Endothelial cell of umbilical vein (primary cell): ENCODE measurements around the gene NAP1L5. TPM values are rescaled to one million over a fixed set of nuclear protein-coding genes. Genes with fewer than 3 reads are reported as not detected.

ENCODE experiments used
- BruUV-seq: library from RNA; stranded (reverse); fragments of 400-500 nt; replicated peaks from 2 replicates; lab custom pipeline; 2021; lab: Mats Ljungman, UMichigan
- CTCF ChIA-PET: fragments of 300-600, 350-600 bp; sonication (Branson Sonifier 250); formaldehyde crosslinking; loops from one replicate; lab custom pipeline; 2021; ENCODE audit warnings: antibody characterized with exemption, inconsistent platforms; lab: Charles Lee
- POLR2A ChIA-PET: fragments of 300-600, 350-600 bp; sonication (Branson Sonifier 250); formaldehyde crosslinking; loops from one replicate; lab custom pipeline; 2021; ENCODE audit warnings: antibody characterized with exemption, inconsistent platforms; lab: Charles Lee
- DNase-seq: peaks from one replicate; pipeline ENCODE4 v3.0.0-alpha.2; 2011; ENCODE audit warnings: low read depth, low spot score
- FAIRE-seq: peaks from 2 replicates; lab custom pipeline; 2011; peaks lifted over from hg19 to GRCh38; lab: Jason Lieb, UNC
- H2AFZ ChIP-seq: 2 replicates; pipeline ENCODE4 v1.6.0; 2012; ENCODE audit warnings: low read depth, low read length, control low read depth, inconsistent platforms
- H3K27ac ChIP-seq: 2 replicates; pipeline ENCODE4 v1.5.1; 2011; ENCODE audit warnings: low read depth, mild to moderate bottlenecking, control low read depth, low read length, moderate library complexity; ENCODE audit not compliant: insufficient read depth
- H3K27me3 ChIP-seq, 2 experiments: 2 replicates each; pipeline versions ENCODE4 v1.6.0 to v1.6.1; 2011; ENCODE audit warnings: low read length in 2 of 2, mixed read lengths in 1 of 2; ENCODE audit not compliant: control insufficient read depth in 2 of 2, insufficient read depth in 2 of 2
- H3K36me3 ChIP-seq, 2 experiments: 2 replicates in 1 of 2; 3 replicates in 1 of 2; pipeline ENCODE4 v1.5.1; 2011; ENCODE audit warnings: low read length in 2 of 2, mild to moderate bottlenecking in 1 of 2, moderate library complexity in 1 of 2; ENCODE audit not compliant: control insufficient read depth in 2 of 2, insufficient read depth in 2 of 2; ENCODE audit errors: extremely low read depth in 1 of 2
- H3K4me1 ChIP-seq: 3 replicates; pipeline ENCODE4 v1.5.1; 2011; ENCODE audit warnings: mild to moderate bottlenecking, low read length; ENCODE audit not compliant: control insufficient read depth, insufficient read depth; ENCODE audit errors: extremely low read depth
- H3K4me2 ChIP-seq: 2 replicates; pipeline ENCODE4 v1.6.1; 2011; ENCODE audit warnings: low read length, control low read depth, mixed read lengths; ENCODE audit not compliant: insufficient read depth
- H3K4me3 ChIP-seq, 3 experiments: fragments of 200-600 bp in 1 of 3; sonication (generic), shearing (Covaris generic) in 1 of 3; replicated peaks in 1 of 3; 2 replicates each; pipeline ENCODE4 v1.5.1; 2011 to 2016; ENCODE audit warnings: control low read depth in 3 of 3, low read length in 3 of 3, mild to moderate bottlenecking in 2 of 3, inconsistent platforms in 1 of 3, low read depth in 1 of 3, moderate library complexity in 1 of 3; ENCODE audit not compliant: insufficient read depth in 1 of 3
- H3K79me2 ChIP-seq: 2 replicates; pipeline ENCODE4 v1.6.0; 2012; ENCODE audit warnings: low read length, inconsistent platforms; ENCODE audit not compliant: control insufficient read depth, insufficient read depth
- H3K9ac ChIP-seq: replicated peaks from 2 replicates; pipeline ENCODE3; 2011; ENCODE audit warnings: low read length, control low read depth; ENCODE audit not compliant: insufficient read depth; ENCODE audit errors: extremely low read depth
- H3K9me1 ChIP-seq: replicated peaks from 3 replicates; pipeline ENCODE4 v1.6.0; 2011; ENCODE audit warnings: mild to moderate bottlenecking, low read length; ENCODE audit not compliant: control insufficient read depth, insufficient read depth; ENCODE audit errors: extremely low read depth
- H3K9me3 ChIP-seq: replicated peaks from 2 replicates; pipeline ENCODE4 v1.5.1; 2012; ENCODE audit warnings: low read length, inconsistent platforms; ENCODE audit not compliant: control insufficient read depth, insufficient read depth
- H4K20me1 ChIP-seq: replicated peaks from 2 replicates; pipeline ENCODE3; 2011; ENCODE audit warnings: mild to moderate bottlenecking, low read length; ENCODE audit not compliant: control insufficient read depth, insufficient read depth; ENCODE audit errors: extremely low read depth
- CTCF ChIP-seq, 2 donors: IDR thresholded peaks; 1 replicate in 1 of 2; 2 replicates in 1 of 2; pipeline ENCODE4 v1.5.1; 2011; ENCODE audit warnings: low read length in 2 of 2, mild to moderate bottlenecking in 2 of 2, moderate library complexity in 2 of 2, control low read depth in 1 of 2, inconsistent platforms in 1 of 2, low read depth in 1 of 2; ENCODE audit not compliant: insufficient read depth in 1 of 2; ENCODE audit errors: extremely low read depth in 1 of 2
- EZH2 ChIP-seq: IDR thresholded peaks from 2 replicates; pipeline ENCODE4 v1.6.1; 2012; ENCODE audit warnings: borderline replicate concordance, low read depth, mild to moderate bottlenecking, moderate library complexity, low read length, inconsistent platforms; ENCODE audit not compliant: severe bottlenecking
- FOS ChIP-seq: IDR thresholded peaks from 2 replicates; pipeline ENCODE4 v1.6.1; 2011; ENCODE audit warnings: mild to moderate bottlenecking, low read length, moderate library complexity, borderline replicate concordance; ENCODE audit not compliant: insufficient read depth
- GATA2 ChIP-seq: IDR thresholded peaks from 2 replicates; pipeline ENCODE4 v1.7.0; 2011; ENCODE audit warnings: low read depth, mild to moderate bottlenecking, moderate library complexity, mixed read lengths, low read length; ENCODE audit not compliant: insufficient read length, insufficient read depth
- JUN ChIP-seq: IDR thresholded peaks from 2 replicates; pipeline ENCODE4 v1.6.1; 2011; ENCODE audit warnings: borderline replicate concordance, low read depth; ENCODE audit not compliant: insufficient read length, insufficient read depth
- MAX ChIP-seq: IDR thresholded peaks from 2 replicates; pipeline ENCODE4 v1.6.1; 2011; ENCODE audit not compliant: insufficient read depth, insufficient read length
- MYC ChIP-seq: IDR thresholded peaks from one replicate; pipeline ENCODE4 v1.6.1; 2011; ENCODE audit warnings: mild to moderate bottlenecking, low read depth, low read length
- POLR2A ChIP-seq: IDR thresholded peaks from 2 replicates; pipeline ENCODE4 v1.6.1; 2012; ENCODE audit warnings: low read depth, mild to moderate bottlenecking, control low read depth, low read length
- POLR2AphosphoS5 ChIP-seq: IDR thresholded peaks from 2 replicates; pipeline ENCODE4 v1.6.1; 2012; ENCODE audit warnings: low read depth, mild to moderate bottlenecking, control low read depth, low read length, moderate library complexity; ENCODE audit not compliant: insufficient read depth
- dilution Hi-C: fragments of 300-500 bp; cut with MboI; formaldehyde crosslinking; loops from one replicate; pipeline ENCODE4 v1.15.0; 2019; ENCODE audit warnings: low sequenced_read_pairs; ENCODE audit not compliant: extremely low pct_ligation_motif_present
- intact Hi-C: fragments of 100-400 bp; cut with micrococcal nuclease; formaldehyde crosslinking; loops from one replicate; pipeline ENCODE4 v1.10.0; 2022
- polyA plus RNA-seq, 4 experiments: library from polyadenylated mRNA; depleted of rRNA in 3 of 4; stranded (reverse) in 3 of 4; unstranded in 1 of 4; fragments of >200 nt; gene quantifications; 2 replicates each; pipeline versions ENCODE4 v1.2.1 to v1.2.3, GENCODE V29; 2011 to 2012; ENCODE audit warnings: missing spikeins in 1 of 4
- total RNA-seq: library from RNA; stranded (reverse); gene quantifications from 2 replicates; pipeline ENCODE4 v1.2.3, GENCODE V29; 2021

The NAP1L5 gene
- total and polyA plus RNA-seq, 2 donors (not counting 3 experiments of a cell fraction or from before 2014, with no cell fraction given): 3.4 to 6.1 TPM

GRCh38 chr4:88722828-88723227 lies 25.2 kb upstream of the NAP1L5 start:
- no peaks in the 10 kb centered on the region for H3K27me3 ChIP-seq
- H3K9ac ChIP-seq: no peak overlapping the region
- no peaks in the 10 kb centered on the region for H3K79me2 ChIP-seq
- BruUV-seq: no TSS peak
- H3K36me3 ChIP-seq: peaks cover 4 to 6% of the 10 kb centered on the region in 2 experiments
- ChIA-PET CTCF (interaction anchor here (1.0 to 1.2 kb wide), 3 partner anchors 12 to 50 kb away, joined by 3 to 5 read pairs (median 3); no protein-coding TSS in a partner anchor), POLR2A (no interaction called here)
- intact Hi-C loops: no loop called here
- no peak for DNase-seq
- no peaks in the 10 kb centered on the region for H4K20me1 ChIP-seq
- no peak overlapping the region for H2AFZ ChIP-seq
- TF ChIP-seq JUN (no peak), GATA2 (no peak), CTCF (IDR thresholded peaks at IDR 0.05; ENCODE audit: extremely low read depth in 1 of 2, insufficient read depth in 1 of 2, low read depth in 1 of 2, low read length in 2 of 2) (no peak), MYC (no peak), POLR2AphosphoS5 (no peak), EZH2 (no peak), MAX (no peak), POLR2A (no peak), FOS (no peak)
- no peak overlapping the region for H3K27ac ChIP-seq
- no peaks in the 10 kb centered on the region for H3K4me1 ChIP-seq
- H3K9me3 ChIP-seq: no peaks in the 10 kb centered on the region
- H3K4me2 ChIP-seq: no peak overlapping the region
- H3K4me3 ChIP-seq: no peak overlapping the region
- H3K9me1 ChIP-seq: no peaks in the 10 kb centered on the region
- dilution Hi-C loops: no loop called here
- no peak for FAIRE-seq
